ENCODE measurements around the gene ADTRP. TPM values are rescaled to one million over a fixed set of nuclear protein-coding genes. Genes with fewer than 3 reads are reported as not detected.

ADTRP gene
- total and polyA plus RNA-seq, 8 donors: 0.65 to 11.4 (median 1.4) TPM

DNA sequence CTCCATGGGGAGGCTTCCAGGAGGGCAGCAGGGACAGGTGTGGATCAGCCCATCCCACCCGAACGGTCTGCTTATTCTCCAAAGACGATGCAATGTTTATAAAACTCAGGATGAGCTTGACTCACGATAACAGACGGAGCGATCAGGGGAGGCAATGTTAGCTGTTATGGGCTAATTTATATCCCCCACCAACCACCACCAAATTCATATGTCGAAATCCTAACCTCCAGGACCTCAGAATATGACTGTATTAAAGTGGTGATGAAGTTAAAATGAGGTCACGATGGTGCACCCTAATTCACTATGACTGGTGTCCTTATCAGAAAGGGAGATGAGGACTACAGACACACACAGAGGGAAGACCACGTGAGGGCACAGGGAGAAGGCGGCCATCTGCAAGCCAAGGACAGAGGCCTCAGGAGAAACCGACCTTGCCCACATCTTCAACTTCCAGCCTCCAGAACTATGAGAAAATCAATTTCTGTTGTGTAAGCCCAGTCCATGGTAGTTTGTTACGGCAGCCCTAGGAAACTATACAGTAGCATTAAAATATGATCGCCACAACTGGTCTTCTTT lies 7.0 kb downstream of the ADTRP start:
- Histone ChIP-seq H3K27ac (peak overlapping the region; percentile 75), H3K9me3 (no peaks in the 10 kb centered on the region), H3K4me1 (peaks cover 12 to 29% of the 10 kb centered on the region in 2 donors), H3K36me3 (no peaks in the 10 kb centered on the region), H3K27me3 (no peaks in the 10 kb centered on the region), H3K4me3 (no peak overlapping the region)
- ATAC-seq: no peak
- no peak for DNase-seq
- intact Hi-C loops (cut with DNase I): no loop called here
- TF ChIP-seq, protein P1, sequence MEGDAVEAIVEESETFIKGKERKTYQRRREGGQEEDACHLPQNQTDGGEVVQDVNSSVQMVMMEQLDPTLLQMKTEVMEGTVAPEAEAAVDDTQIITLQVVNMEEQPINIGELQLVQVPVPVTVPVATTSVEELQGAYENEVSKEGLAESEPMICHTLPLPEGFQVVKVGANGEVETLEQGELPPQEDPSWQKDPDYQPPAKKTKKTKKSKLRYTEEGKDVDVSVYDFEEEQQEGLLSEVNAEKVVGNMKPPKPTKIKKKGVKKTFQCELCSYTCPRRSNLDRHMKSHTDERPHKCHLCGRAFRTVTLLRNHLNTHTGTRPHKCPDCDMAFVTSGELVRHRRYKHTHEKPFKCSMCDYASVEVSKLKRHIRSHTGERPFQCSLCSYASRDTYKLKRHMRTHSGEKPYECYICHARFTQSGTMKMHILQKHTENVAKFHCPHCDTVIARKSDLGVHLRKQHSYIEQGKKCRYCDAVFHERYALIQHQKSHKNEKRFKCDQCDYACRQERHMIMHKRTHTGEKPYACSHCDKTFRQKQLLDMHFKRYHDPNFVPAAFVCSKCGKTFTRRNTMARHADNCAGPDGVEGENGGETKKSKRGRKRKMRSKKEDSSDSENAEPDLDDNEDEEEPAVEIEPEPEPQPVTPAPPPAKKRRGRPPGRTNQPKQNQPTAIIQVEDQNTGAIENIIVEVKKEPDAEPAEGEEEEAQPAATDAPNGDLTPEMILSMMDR (IDR thresholded peaks at IDR 0.05): no peak

DNA sequence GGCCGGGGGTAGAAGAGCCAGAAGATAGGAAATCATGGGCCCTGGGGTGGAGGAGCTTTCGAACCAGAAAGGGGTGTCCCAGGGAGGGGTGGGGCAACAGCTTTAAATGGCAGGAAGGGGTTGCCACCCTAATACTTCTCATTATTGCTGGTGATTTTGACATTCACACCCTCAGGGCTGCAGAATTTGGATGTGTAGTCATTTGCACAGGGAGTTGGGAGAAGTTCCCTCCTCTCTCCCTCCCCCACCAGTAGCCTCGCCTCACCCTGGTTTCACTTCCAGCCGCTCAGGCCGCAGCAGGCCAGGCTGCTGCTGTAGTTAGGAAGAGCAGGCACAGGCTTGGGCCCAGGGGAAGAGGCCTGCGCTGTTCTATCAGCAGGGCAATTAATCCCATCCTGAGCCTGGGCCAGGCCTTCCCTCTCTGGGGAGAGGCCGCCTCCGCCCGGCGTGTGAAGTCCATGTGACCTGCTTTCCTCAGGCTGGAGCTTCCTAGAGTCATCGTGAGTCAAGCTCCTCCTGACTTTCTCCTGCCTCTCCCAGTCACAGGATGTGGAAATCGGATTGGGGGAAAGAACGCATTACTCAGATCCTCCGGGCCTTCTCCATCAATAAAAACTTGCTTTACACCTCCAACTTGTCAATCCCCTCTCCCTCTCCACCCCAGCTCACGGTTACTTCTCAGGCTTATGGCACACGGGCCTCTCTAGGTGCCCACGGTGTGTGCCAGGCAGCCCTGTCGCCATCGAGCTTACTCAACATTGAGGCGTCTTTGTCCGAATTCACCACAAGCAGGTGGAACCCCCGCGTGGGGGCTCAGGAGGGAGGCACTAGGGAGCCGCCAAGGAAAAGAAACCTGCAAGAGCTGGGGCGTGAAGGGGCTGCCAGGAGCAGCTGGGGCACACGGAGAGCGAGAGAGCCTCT lies 7.8 kb downstream of the ADTRP start:
- no peaks in the 10 kb centered on the region for H3K27me3 ChIP-seq
- ATAC-seq (peak; percentile 85), DNase-seq (peak in 3 of 4 donors; percentile 42 to 91 (median 86))
- peak overlapping the region; percentile 75 for H3K27ac ChIP-seq
- H3K9me3 ChIP-seq: no peaks in the 10 kb centered on the region
- no peaks in the 10 kb centered on the region for H3K36me3 ChIP-seq
- intact Hi-C loops (cut with DNase I): no loop called here
- H3K4me1 ChIP-seq: peaks cover 18 to 35% of the 10 kb centered on the region in 2 donors
- no peak overlapping the region for H3K4me3 ChIP-seq
- TF ChIP-seq, protein P1 (IDR thresholded peaks at IDR 0.05): no peak

DNA sequence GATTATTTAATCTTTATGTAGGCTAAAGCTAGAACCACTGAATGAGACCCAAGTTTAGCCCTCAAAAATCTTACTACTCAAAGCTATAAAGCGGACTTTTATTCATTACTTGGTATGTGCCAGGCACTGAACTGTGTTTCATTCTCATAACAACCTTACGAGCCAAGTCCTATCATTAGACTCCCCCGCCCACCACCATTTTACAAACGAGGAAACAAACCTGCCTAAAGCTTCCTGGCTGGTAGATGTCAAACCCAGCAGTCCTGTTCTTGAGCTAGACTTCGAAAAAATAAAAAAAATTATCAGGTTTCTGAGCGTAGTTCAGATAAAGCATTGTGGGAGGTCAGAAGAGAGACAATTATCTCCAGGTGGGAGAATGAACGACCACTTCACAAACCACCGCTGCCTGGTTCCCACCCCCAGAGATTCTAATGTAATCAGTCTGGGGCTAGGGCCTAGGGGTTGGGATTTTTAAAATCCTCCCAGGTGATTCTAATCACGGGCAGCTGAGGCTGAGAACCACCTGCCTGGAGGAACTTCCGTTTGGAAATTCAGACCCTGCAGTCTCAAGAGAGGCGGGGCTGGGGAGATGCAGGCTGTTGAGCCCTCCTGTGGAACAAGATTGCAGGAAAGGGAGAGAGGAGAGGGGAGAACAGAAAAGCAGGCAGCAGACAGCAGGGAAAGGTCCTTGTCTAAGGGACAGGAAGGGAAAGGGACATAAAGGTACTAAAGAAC lies 8.6 kb downstream of the ADTRP start:
- Histone ChIP-seq H3K27ac (peak overlapping the region; percentile 75), H3K4me3 (no peak overlapping the region)
- intact Hi-C loops (cut with DNase I): no loop called here

DNA sequence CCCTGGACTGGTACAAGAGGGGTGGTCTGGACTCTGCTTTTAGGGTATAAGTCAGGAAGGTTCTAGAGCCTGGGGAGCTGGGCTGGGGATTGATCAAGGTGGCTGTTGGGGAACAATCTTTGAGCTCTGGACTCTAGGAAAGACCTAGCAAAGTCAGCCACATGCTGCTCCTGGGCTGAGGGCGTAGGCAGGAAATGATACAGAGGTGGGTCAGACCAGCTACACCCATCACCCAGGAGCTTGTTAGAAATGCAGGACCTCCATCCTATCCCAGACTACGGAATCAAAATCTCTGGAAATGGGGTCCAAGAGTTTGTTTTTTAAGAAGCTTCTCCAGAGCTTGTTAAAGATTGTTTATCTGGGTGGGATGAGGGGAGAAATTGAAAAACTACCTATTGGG lies 9.4 kb downstream of the ADTRP start:
- H3K27me3 ChIP-seq: no peaks in the 10 kb centered on the region
- ATAC-seq: no peak
- TF ChIP-seq, protein P1 (IDR thresholded peaks at IDR 0.05): no peak
- H3K9me3 ChIP-seq: no peaks in the 10 kb centered on the region
- no peak for DNase-seq
- peaks cover 20 to 36% of the 10 kb centered on the region in 2 donors for H3K4me1 ChIP-seq
- H3K4me3 ChIP-seq: no peak overlapping the region
- H3K36me3 ChIP-seq: no peaks in the 10 kb centered on the region
- no peak overlapping the region for H3K27ac ChIP-seq
- intact Hi-C loops (cut with DNase I): no loop called here

More for the DNA sequence above, 8.6 kb downstream of the ADTRP start:
- no peaks in the 10 kb centered on the region for H3K27me3 ChIP-seq
- ATAC-seq (no peak), DNase-seq (no peak)
- TF ChIP-seq, protein P1 (IDR thresholded peaks at IDR 0.05): no peak
- H3K9me3 ChIP-seq: no peaks in the 10 kb centered on the region
- peaks cover 20 to 36% of the 10 kb centered on the region in 2 donors for H3K4me1 ChIP-seq
- no peaks in the 10 kb centered on the region for H3K36me3 ChIP-seq
